Posterior cingulate gyrus (tissue), 11 donors: ENCODE measurements around the gene CDCA7.
"Not testable (repeated sequence)": the region's sequence is repeated elsewhere in the genome, so short reads cannot be mapped to it uniquely, and the experiment has no call there.

ENCODE experiments used
- DNase-seq, 10 donors: peaks; one replicate each; pipeline versions ENCODE4 v3.0.0 to v3.0.0-alpha.2; 2020 to 2021; ENCODE audit warnings: mixed read lengths in 3 of 10
- intact Hi-C: fragments of 100-400 bp; cut with DNase I; formaldehyde crosslinking; loops from one replicate; pipeline ENCODE4 v1.15.1; 2023

The CDCA7 gene

GRCh38 chr2:173400760-173401159 lies 46.1 kb downstream of the CDCA7 start:
- intact Hi-C loops = no loop called here
- DNase-seq = no peak

- DNase-seq = no peak
- intact Hi-C loops = loop anchor here (1.0 to 2.0 kb wide), 2 partner anchors 639 to 939 kb away; no protein-coding TSS in a partner anchor
Observed at GRCh38 chr2:173401716-173402326, 47.1 kb downstream of the CDCA7 start.

- DNase-seq = peak; percentile 43 to 96 (median 76)
- intact Hi-C loops = loop anchor here (1.0 to 2.0 kb wide), 2 partner anchors 638 to 939 kb away; no protein-coding TSS in a partner anchor
Observed at GRCh38 chr2:173402405-173402974, 47.8 kb downstream of the CDCA7 start.

- intact Hi-C loops = no loop called here
- no peak for DNase-seq
Observed at GRCh38 chr2:173404841-173405750, 50.4 kb downstream of the CDCA7 start.

- intact Hi-C loops = no loop called here
- DNase-seq = no peak
Observed at GRCh38 chr2:173407176-173407575, 52.5 kb downstream of the CDCA7 start.

- intact Hi-C loops = no loop called here
- DNase-seq = no peak
Observed at GRCh38 chr2:173407646-173408045, 53.0 kb downstream of the CDCA7 start.

GRCh38 chr2:173410579-173410978 lies 55.9 kb downstream of the CDCA7 start:
- no peak for DNase-seq
- intact Hi-C loops = no loop called here

GRCh38 chr2:173412628-173413027 lies 58.0 kb downstream of the CDCA7 start:
- intact Hi-C loops = no loop called here
- no peak for DNase-seq

- DNase-seq = no peak
- intact Hi-C loops = no loop called here
Observed at GRCh38 chr2:173414823-173415322, 60.2 kb downstream of the CDCA7 start.

- no peak for DNase-seq
- intact Hi-C loops = no loop called here
Observed at GRCh38 chr2:173415431-173416381, 61.0 kb downstream of the CDCA7 start.

- intact Hi-C loops, DNase-seq: not testable (repeated sequence)
Observed at GRCh38 chr2:173416415-173417152, 61.9 kb downstream of the CDCA7 start.

- intact Hi-C loops = no loop called here
- no peak for DNase-seq
Observed at GRCh38 chr2:173417341-173417740, 62.7 kb downstream of the CDCA7 start.

GRCh38 chr2:173417802-173418201 lies 63.1 kb downstream of the CDCA7 start:
- no peak for DNase-seq
- intact Hi-C loops = no loop called here
